PC-3 (cell line): ENCODE data around the gene ECSIT.

Experiments
- EZH2 ChIP-seq: fragments of 300-600 bp; sonication (generic); IDR thresholded peaks from one replicate; pipeline ENCODE4 v1.6.1; 2017; ENCODE audit warnings: antibody characterized with exemption, mild to moderate bottlenecking, low read length; ENCODE audit not compliant: unreplicated experiment
- EZH2phosphoT487 ChIP-seq: fragments of 300-600 bp; sonication (generic); IDR thresholded peaks from 2 replicates; pipeline ENCODE4 v1.6.1; 2018; ENCODE audit warnings: mild to moderate bottlenecking, antibody characterized with exemption, low read length, borderline replicate concordance
- TF ChIP-seq, protein P1 (sequence below): fragments of 300-600 bp; sonication (generic); conservative IDR thresholded peaks from 2 replicates; pipeline ENCODE4 v1.5.1; 2017; ENCODE audit warnings: antibody characterized with exemption, low read depth, mild to moderate bottlenecking, low read length

DNA sequence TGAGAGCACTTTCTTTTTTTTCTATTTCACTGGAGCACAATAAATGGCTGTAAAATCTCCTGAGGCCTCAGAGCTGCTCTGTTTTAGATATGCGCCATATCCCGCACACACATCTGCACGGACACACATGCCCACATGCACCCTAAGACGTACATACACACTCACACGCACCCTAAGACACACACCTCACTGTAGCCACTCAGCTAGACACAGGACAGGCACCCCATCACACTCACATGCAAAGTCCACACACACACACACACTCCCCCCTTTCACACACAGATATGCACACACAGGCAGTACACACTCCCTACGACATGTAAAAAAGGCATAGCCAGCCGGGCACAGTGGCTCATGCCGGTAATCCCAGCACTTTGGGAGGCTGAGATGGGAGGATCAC, 21.3 kb upstream of the ECSIT start:
- TF ChIP-seq, protein P1, sequence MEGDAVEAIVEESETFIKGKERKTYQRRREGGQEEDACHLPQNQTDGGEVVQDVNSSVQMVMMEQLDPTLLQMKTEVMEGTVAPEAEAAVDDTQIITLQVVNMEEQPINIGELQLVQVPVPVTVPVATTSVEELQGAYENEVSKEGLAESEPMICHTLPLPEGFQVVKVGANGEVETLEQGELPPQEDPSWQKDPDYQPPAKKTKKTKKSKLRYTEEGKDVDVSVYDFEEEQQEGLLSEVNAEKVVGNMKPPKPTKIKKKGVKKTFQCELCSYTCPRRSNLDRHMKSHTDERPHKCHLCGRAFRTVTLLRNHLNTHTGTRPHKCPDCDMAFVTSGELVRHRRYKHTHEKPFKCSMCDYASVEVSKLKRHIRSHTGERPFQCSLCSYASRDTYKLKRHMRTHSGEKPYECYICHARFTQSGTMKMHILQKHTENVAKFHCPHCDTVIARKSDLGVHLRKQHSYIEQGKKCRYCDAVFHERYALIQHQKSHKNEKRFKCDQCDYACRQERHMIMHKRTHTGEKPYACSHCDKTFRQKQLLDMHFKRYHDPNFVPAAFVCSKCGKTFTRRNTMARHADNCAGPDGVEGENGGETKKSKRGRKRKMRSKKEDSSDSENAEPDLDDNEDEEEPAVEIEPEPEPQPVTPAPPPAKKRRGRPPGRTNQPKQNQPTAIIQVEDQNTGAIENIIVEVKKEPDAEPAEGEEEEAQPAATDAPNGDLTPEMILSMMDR: no peak
- TF ChIP-seq EZH2 (no peak), EZH2phosphoT487 (no peak)
